HepG2 (cell line): ENCODE results near the gene DRAXIN. TPM values are rescaled to one million over a fixed set of nuclear protein-coding genes. Genes with fewer than 3 reads are reported as not detected.

ENCODE experiments used
- ATAC-seq: fragments of 200-7000 bp; cut with Tn5 transposase; 3 replicates; pipeline ENCODE4 v1.9.1; 2020; ENCODE audit warnings: mild to moderate bottlenecking, moderate library complexity
- BruUV-seq: library from RNA; stranded (reverse); fragments of 400-500 nt; replicated peaks from 2 replicates; lab custom pipeline; 2021; lab: Mats Ljungman, UMichigan
- CTCF ChIA-PET: fragments of 300-600 bp; formaldehyde crosslinking; extraction: SDS; loops from one replicate; lab custom pipeline; 2021; ENCODE audit warnings: low total read pairs, inconsistent platforms, low intra/inter-chr PET ratio; lab: Yijun Ruan, JAX
- POLR2A ChIA-PET: fragments of 350-600 bp; sonication (Branson Sonifier 250); formaldehyde crosslinking; loops from one replicate; lab custom pipeline; 2020; ENCODE audit warnings: antibody characterized with exemption, inconsistent platforms; lab: Yijun Ruan, JAX
- DNase-seq: peaks from one replicate; pipeline ENCODE4 v3.0.0-alpha.2; 2015; ENCODE audit warnings: low spot score
- FAIRE-seq: peaks from 3 replicates; lab custom pipeline; 2011; peaks lifted over from hg19 to GRCh38; lab: Jason Lieb, UNC
- H2AFZ ChIP-seq: one replicate; pipeline ENCODE4 v1.6.1; 2011; ENCODE audit warnings: low read length, inconsistent platforms
- H3K27ac ChIP-seq: fragments of 300-600 bp; 3 replicates; pipeline ENCODE4 v1.8.0; 2011; ENCODE audit warnings: mixed run types, mild to moderate bottlenecking, mixed read lengths, low read length, inconsistent platforms; ENCODE audit not compliant: insufficient read depth; ENCODE audit errors: extremely low read length
- H3K27me3 ChIP-seq, 2 experiments: fragments of 200-600 bp in 1 of 2; 2 replicates in 1 of 2; 3 replicates in 1 of 2; pipeline versions ENCODE4 v1.6.0 to v1.8.0; 2011; ENCODE audit warnings: low read length in 2 of 2, mild to moderate bottlenecking in 2 of 2, moderate library complexity in 2 of 2, inconsistent platforms in 1 of 2; ENCODE audit not compliant: insufficient read depth in 2 of 2, control insufficient read depth in 1 of 2
- H3K36me3 ChIP-seq, 2 experiments: fragments of 200-600 bp in 1 of 2; replicated peaks in 1 of 2; 2 replicates in 1 of 2; 3 replicates in 1 of 2; pipeline versions ENCODE4 v1.5.1 to v1.8.0; 2011; ENCODE audit warnings: low read length in 2 of 2, inconsistent platforms in 1 of 2; ENCODE audit not compliant: insufficient read depth in 2 of 2, control insufficient read depth in 1 of 2
- H3K4me1 ChIP-seq: 2 replicates; pipeline ENCODE4 v1.5.1; 2012; ENCODE audit warnings: low read length, inconsistent platforms; ENCODE audit not compliant: insufficient read depth
- H3K4me2 ChIP-seq: 2 replicates; pipeline ENCODE4 v1.6.0; 2011; ENCODE audit warnings: low read depth, low read length, inconsistent platforms
- H3K4me3 ChIP-seq, 3 experiments: fragments of 200-600 bp in 1 of 3; sonication (generic), shearing (Covaris generic) in 1 of 3; replicated peaks in 1 of 3; 2 replicates each; pipeline ENCODE4 v1.5.1; 2011 to 2016; ENCODE audit warnings: low read length in 3 of 3, inconsistent platforms in 2 of 3, low read depth in 2 of 3, mild to moderate bottlenecking in 2 of 3, control low read depth in 1 of 3, mixed read lengths in 1 of 3; ENCODE audit not compliant: insufficient read depth in 1 of 3
- H3K79me2 ChIP-seq: one replicate; pipeline ENCODE4 v1.6.1; 2011; ENCODE audit warnings: low read length, inconsistent platforms; ENCODE audit not compliant: insufficient read depth
- H3K9ac ChIP-seq: 2 replicates; pipeline ENCODE4 v1.6.0; 2011; ENCODE audit warnings: mild to moderate bottlenecking, low read depth, low read length, inconsistent platforms; ENCODE audit not compliant: insufficient read depth
- H3K9me3 ChIP-seq: 2 replicates; pipeline ENCODE4 v1.5.1; 2012; ENCODE audit warnings: mild to moderate bottlenecking, low read length
- H4K20me1 ChIP-seq: 2 replicates; pipeline ENCODE4 v1.6.0; 2011; ENCODE audit warnings: inconsistent platforms, mild to moderate bottlenecking, low read length, moderate library complexity; ENCODE audit not compliant: insufficient read depth
- ATAD3A ChIP-seq: sonication (generic); formaldehyde crosslinking; IDR thresholded peaks from 2 replicates; pipeline ENCODE4 v1.4.0; 2020; ENCODE audit warnings: missing genetic modification reagents
- E2F2 ChIP-seq: sonication (generic); formaldehyde crosslinking; IDR thresholded peaks from 2 replicates; pipeline ENCODE4 v1.4.0; 2020; ENCODE audit warnings: missing genetic modification reagents, borderline replicate concordance
- GFI1 ChIP-seq: sonication (generic); formaldehyde crosslinking; IDR thresholded peaks from 2 replicates; pipeline ENCODE4 v1.5.0; 2020; ENCODE audit warnings: missing genetic modification reagents, mild to moderate bottlenecking, borderline replicate concordance
- HDAC1 ChIP-seq: sonication (generic); formaldehyde crosslinking; IDR thresholded peaks from 2 replicates; pipeline ENCODE4 v1.5.1; 2020; ENCODE audit warnings: mild to moderate bottlenecking, missing genetic modification reagents
- KLF9 ChIP-seq: IDR thresholded peaks from 2 replicates; pipeline ENCODE4 v1.6.1; 2016; ENCODE audit warnings: low read depth
- NPAS2 ChIP-seq: sonication (generic); formaldehyde crosslinking; IDR thresholded peaks from 2 replicates; pipeline ENCODE4 v1.8.0; 2022; ENCODE audit warnings: mild to moderate bottlenecking, missing genetic modification reagents, borderline replicate concordance
- SP2 ChIP-seq: sonication (generic); formaldehyde crosslinking; IDR thresholded peaks from 2 replicates; pipeline ENCODE4 v1.5.1; 2020; ENCODE audit warnings: mild to moderate bottlenecking, missing genetic modification reagents
- TEF ChIP-seq: sonication (generic); formaldehyde crosslinking; IDR thresholded peaks from 2 replicates; pipeline ENCODE4 v1.5.0; 2020; ENCODE audit warnings: missing genetic modification reagents
- XRCC5 ChIP-seq: fragments of 200-400 bp; formaldehyde crosslinking; optimal IDR thresholded peaks from 2 replicates; pipeline ENCODE3; 2017; ENCODE audit warnings: mild to moderate bottlenecking, low read length
- ZC3H13 ChIP-seq: sonication (generic); formaldehyde crosslinking; IDR thresholded peaks from 2 replicates; pipeline ENCODE4 v1.8.1; 2023; ENCODE audit warnings: mild to moderate bottlenecking, missing genetic modification reagents, moderate library complexity
- ZKSCAN1 ChIP-seq: fragments of 150-350 bp; IDR thresholded peaks from 2 replicates; pipeline ENCODE4 v1.6.1; 2014; ENCODE audit warnings: low read length
- ZNF20 ChIP-seq: sonication (generic); formaldehyde crosslinking; IDR thresholded peaks from 2 replicates; pipeline ENCODE4 v1.4.0; 2020; ENCODE audit warnings: mild to moderate bottlenecking, moderate library complexity, missing genetic modification reagents
- ZNF740 ChIP-seq: sonication (generic); formaldehyde crosslinking; IDR thresholded peaks from 2 replicates; pipeline ENCODE4 v1.4.0; 2020; ENCODE audit warnings: missing genetic modification reagents
- ZNF761 ChIP-seq: sonication (generic); formaldehyde crosslinking; conservative IDR thresholded peaks from 2 replicates; pipeline ENCODE4 v1.4.0; 2020; ENCODE audit warnings: mild to moderate bottlenecking, missing genetic modification reagents
- ZNF782 ChIP-seq: sonication (generic); formaldehyde crosslinking; IDR thresholded peaks from 2 replicates; pipeline ENCODE4 v1.4.0; 2020; ENCODE audit warnings: missing genetic modification reagents, mild to moderate bottlenecking, borderline replicate concordance
- WGBS: methylation state at CpG from one replicate; pipeline ENCODE4 v1.1.6; 2017; ENCODE audit warnings: low lambda C conversion rate; 5-methylcytosine and 5-hydroxymethylcytosine counted together
- in situ Hi-C: cut with HindIII; loops from 2 replicates; pipeline ENCODE4 v1.10.0; 2017; ENCODE audit warnings: low pct_unique_long_range_greater_than_20kb; ENCODE audit not compliant: extremely low pct_ligation_motif_present
- intact Hi-C: fragments of 100-400 bp; cut with micrococcal nuclease; formaldehyde crosslinking; loops from one replicate; pipeline ENCODE4 v1.10.0; 2022; ENCODE audit not compliant: unreplicated experiment
- polyA plus RNA-seq, 8 experiments: library from polyadenylated mRNA; depleted of rRNA in 3 of 8; stranded (reverse) in 7 of 8; unstranded in 1 of 8; fragments of >200 nt; fragmentation: Illumina TruSeq in 4 of 8; extraction: Trizol in 4 of 8; gene quantifications; 2 replicates each; pipeline versions ENCODE4 v1.2.1 to v1.2.3, GENCODE V29; 2011 to 2016; ENCODE audit warnings: low read depth in 4 of 8, missing spikeins in 1 of 8, mixed read lengths in 1 of 8; ENCODE audit not compliant: insufficient read depth in 1 of 8
- total RNA-seq, 5 experiments: library from RNA; depleted of rRNA; stranded (reverse); fragments of >200 nt; fragmentation: Illumina TruSeq; extraction: Trizol; gene quantifications; 2 replicates each; pipeline ENCODE4 v1.2.3, GENCODE V29; 2016; ENCODE audit warnings: low read depth in 1 of 5
- TF ChIP-seq, protein P1 (sequence below): sonication (generic); formaldehyde crosslinking; IDR thresholded peaks from 2 replicates; pipeline ENCODE4 v1.8.1; 2023; ENCODE audit warnings: mild to moderate bottlenecking, missing genetic modification reagents
- TF ChIP-seq, protein P2 (sequence below), 2 experiments: fragments of 450-650 bp in 1 of 2; sonication (generic) in 1 of 2; formaldehyde crosslinking; IDR thresholded peaks; 2 replicates each; pipeline versions ENCODE4 v1.5.0 to v1.8.0; 2020 to 2022; ENCODE audit warnings: mild to moderate bottlenecking in 1 of 2, missing genetic modification reagents in 1 of 2

The DRAXIN gene
- total and polyA plus RNA-seq, 2 of the 13 experiments (the other 11 are each of a cell fraction or from before 2014, with no cell fraction given), result 0.02 TPM; not detected in 1

- no peak for DNase-seq
- Histone ChIP-seq H3K9ac (no peak overlapping the region), H3K9me3 (no peaks in the 10 kb centered on the region), H3K27me3 (peaks cover 17 to 55% of the 10 kb centered on the region in 2 experiments; a peak in 4 of 5 replicates), H3K4me2 (no peak overlapping the region), H2AFZ (no peak overlapping the region), H3K4me1 (peaks cover 11% of the 10 kb centered on the region; the same call in 1 of the 2 replicates), H3K4me3 (no peak overlapping the region), H3K79me2 (no peaks in the 10 kb centered on the region), H3K36me3 (no peaks in the 10 kb centered on the region), H4K20me1 (no peaks in the 10 kb centered on the region), H3K27ac (no peak overlapping the region)
- in situ Hi-C loops (no loop called here), intact Hi-C loops (no loop called here)
- no TSS peak for BruUV-seq
- ChIA-PET POLR2A (no interaction called here), CTCF (no interaction called here)
- 44% methylated on average over 1 of the region's 3 CpGs for WGBS
- no peak for FAIRE-seq
- ATAC-seq, result no peak; the same call in 2 of the 3 replicates
- no peak for TF ChIP-seq TEF
- no peak for TF ChIP-seq ZNF20
- TF ChIP-seq, protein P1, sequence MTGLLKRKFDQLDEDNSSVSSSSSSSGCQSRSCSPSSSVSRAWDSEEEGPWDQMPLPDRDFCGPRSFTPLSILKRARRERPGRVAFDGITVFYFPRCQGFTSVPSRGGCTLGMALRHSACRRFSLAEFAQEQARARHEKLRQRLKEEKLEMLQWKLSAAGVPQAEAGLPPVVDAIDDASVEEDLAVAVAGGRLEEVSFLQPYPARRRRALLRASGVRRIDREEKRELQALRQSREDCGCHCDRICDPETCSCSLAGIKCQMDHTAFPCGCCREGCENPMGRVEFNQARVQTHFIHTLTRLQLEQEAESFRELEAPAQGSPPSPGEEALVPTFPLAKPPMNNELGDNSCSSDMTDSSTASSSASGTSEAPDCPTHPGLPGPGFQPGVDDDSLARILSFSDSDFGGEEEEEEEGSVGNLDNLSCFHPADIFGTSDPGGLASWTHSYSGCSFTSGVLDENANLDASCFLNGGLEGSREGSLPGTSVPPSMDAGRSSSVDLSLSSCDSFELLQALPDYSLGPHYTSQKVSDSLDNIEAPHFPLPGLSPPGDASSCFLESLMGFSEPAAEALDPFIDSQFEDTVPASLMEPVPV (CRISPR knock-in tag), result no peak
- TF ChIP-seq ATAD3A, result no peak
- TF ChIP-seq GFI1 (CRISPR knock-in tag), result no peak
- no peak for TF ChIP-seq E2F2 (CRISPR knock-in tag)
- TF ChIP-seq ZNF761 (CRISPR knock-in tag), result no peak
- TF ChIP-seq KLF9 (CRISPR knock-in tag), result no peak
- no peak for TF ChIP-seq NPAS2 (CRISPR knock-in tag)
- no peak for TF ChIP-seq ZKSCAN1
- no peak for TF ChIP-seq ZNF782 (CRISPR knock-in tag)
- no peak for TF ChIP-seq HDAC1
- no peak for TF ChIP-seq ZC3H13
- TF ChIP-seq ZNF740, result no peak
- TF ChIP-seq, protein P2, sequence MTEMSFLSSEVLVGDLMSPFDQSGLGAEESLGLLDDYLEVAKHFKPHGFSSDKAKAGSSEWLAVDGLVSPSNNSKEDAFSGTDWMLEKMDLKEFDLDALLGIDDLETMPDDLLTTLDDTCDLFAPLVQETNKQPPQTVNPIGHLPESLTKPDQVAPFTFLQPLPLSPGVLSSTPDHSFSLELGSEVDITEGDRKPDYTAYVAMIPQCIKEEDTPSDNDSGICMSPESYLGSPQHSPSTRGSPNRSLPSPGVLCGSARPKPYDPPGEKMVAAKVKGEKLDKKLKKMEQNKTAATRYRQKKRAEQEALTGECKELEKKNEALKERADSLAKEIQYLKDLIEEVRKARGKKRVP (CRISPR knock-in tag; IDR thresholded peaks at IDR 0.05), result no peak
- no peak for TF ChIP-seq XRCC5
- no peak for TF ChIP-seq SP2 (CRISPR knock-in tag)
These were observed 72.6 kb downstream of the DRAXIN start for GRCh38 chr1:11764115-11764514.
